Measurements from ENCODE around the gene RPL28.

Gene RPL28

DNA sequence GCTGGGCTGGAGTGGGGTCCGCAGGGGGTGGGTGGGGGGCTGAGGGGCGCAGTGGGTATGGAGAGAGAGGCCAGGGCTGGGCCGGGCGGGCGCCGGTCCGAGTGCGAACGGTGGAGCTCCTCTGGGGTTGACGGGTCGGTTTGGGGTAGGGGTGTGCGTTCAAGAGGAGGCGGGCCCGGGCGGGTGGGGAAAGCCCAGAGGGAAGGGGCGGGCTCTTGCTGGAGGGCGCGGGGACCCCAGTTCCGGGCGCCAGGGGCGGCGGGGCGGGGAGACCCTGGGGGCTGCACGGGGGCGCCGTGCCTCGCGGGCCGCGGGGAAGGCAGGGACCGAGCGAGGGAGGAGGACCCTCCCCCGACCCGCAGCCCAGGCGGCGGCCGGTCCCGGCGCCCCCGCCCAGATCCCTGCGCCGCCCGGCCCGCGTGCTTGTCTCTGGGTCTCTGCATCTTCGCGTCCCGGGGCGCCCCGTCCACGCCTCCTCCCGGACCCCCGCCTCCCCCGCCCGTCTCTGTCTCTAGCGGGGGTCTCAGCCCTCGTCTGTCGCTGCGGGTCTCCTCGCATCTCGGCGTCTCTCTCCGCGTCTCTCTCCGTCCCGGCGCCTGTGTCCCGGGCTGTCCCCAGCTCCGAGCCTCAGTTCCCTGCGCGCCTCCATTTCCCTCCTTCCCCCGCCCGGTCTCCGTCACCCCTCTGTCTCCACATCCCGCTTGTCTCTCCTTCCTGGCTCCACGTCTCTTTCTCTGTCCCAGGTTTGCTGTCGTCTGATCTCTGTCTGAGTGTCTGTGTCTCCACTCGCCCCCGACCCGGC, 65.6 kb downstream of the RPL28 start:
- DNase-seq (ENCODE audit: low read depth): no peak

- DNase-seq (ENCODE audit: low read depth): no peak
Observed at GRCh38 chr19:55451965-55452748, 66.4 kb downstream of the RPL28 start.

Measured in stimulated activated CD4-positive, alpha-beta T cell treated with anti-CD3 and anti-CD28 coated beads, Interleukin-2, amount 100 ng/mL, for 4 hours (primary cell).